HepG2 (cell line): ENCODE measurements around the gene RPL19. TPM values are rescaled to one million over a fixed set of nuclear protein-coding genes. Genes with fewer than 3 reads are reported as not detected.

Experiments used
- CBX5 ChIP-seq: sonication (generic); formaldehyde crosslinking; IDR thresholded peaks from 2 replicates; pipeline ENCODE4 v1.4.0; 2020; ENCODE audit warnings: missing genetic modification reagents, borderline replicate concordance
- DRAP1 ChIP-seq: IDR thresholded peaks from 2 replicates; pipeline ENCODE4 v1.6.1; 2016; ENCODE audit warnings: missing genetic modification reagents, missing compliant biosample characterization
- EED ChIP-seq: sonication (generic); formaldehyde crosslinking; IDR thresholded peaks from 2 replicates; pipeline ENCODE4 v1.5.0; 2020; ENCODE audit warnings: mild to moderate bottlenecking, missing genetic modification reagents
- HMGXB3 ChIP-seq: sonication (generic); formaldehyde crosslinking; IDR thresholded peaks from 2 replicates; pipeline ENCODE4 v1.4.0; 2020; ENCODE audit warnings: missing genetic modification reagents, borderline replicate concordance
- HNRNPK ChIP-seq: fragments of 200-400 bp; formaldehyde crosslinking; IDR thresholded peaks from 2 replicates; pipeline ENCODE4 v1.6.1; 2018; ENCODE audit warnings: low read length, low read depth, moderate library complexity, mild to moderate bottlenecking; ENCODE audit not compliant: poor library complexity, severe bottlenecking
- HOXA3 ChIP-seq: sonication (generic); formaldehyde crosslinking; IDR thresholded peaks from 2 replicates; pipeline ENCODE4 v1.5.0; 2020; ENCODE audit warnings: missing genetic modification reagents
- MYC ChIP-seq: sonication (generic); formaldehyde crosslinking; IDR thresholded peaks from 2 replicates; pipeline ENCODE4 v1.9.0; 2021; ENCODE audit warnings: missing genetic modification reagents, borderline replicate concordance
- NCOA2 ChIP-seq: sonication (generic); formaldehyde crosslinking; IDR thresholded peaks from 2 replicates; pipeline ENCODE4 v1.8.0; 2022; ENCODE audit warnings: inconsistent platforms
- PBX2 ChIP-seq: IDR thresholded peaks from 2 replicates; pipeline ENCODE4 v1.6.1; 2016; ENCODE audit warnings: control low read depth
- SETDB1 ChIP-seq: sonication (generic); formaldehyde crosslinking; IDR thresholded peaks from 2 replicates; pipeline ENCODE4 v1.5.1; 2020; ENCODE audit warnings: missing genetic modification reagents, mild to moderate bottlenecking, borderline replicate concordance
- SNRNP70 ChIP-seq: fragments of 200-400 bp; formaldehyde crosslinking; IDR thresholded peaks from 2 replicates; pipeline ENCODE4 v1.6.1; 2017; ENCODE audit warnings: mild to moderate bottlenecking, low read depth, low read length, moderate library complexity
- U2AF2 ChIP-seq: fragments of 200-400 bp; formaldehyde crosslinking; IDR thresholded peaks from 2 replicates; pipeline ENCODE4 v1.6.1; 2017; ENCODE audit warnings: low read depth, mild to moderate bottlenecking, low read length
- UBTF ChIP-seq: sonication (generic); formaldehyde crosslinking; IDR thresholded peaks from 2 replicates; pipeline ENCODE4 v1.4.0; 2020; ENCODE audit warnings: mild to moderate bottlenecking, missing genetic modification reagents
- ZNF260 ChIP-seq: sonication (generic); formaldehyde crosslinking; IDR thresholded peaks from 2 replicates; pipeline ENCODE4 v1.4.0; 2020; ENCODE audit warnings: missing genetic modification reagents, low read depth, mild to moderate bottlenecking, borderline replicate concordance
- ZNF33B ChIP-seq: sonication (generic); formaldehyde crosslinking; IDR thresholded peaks from 2 replicates; pipeline ENCODE4 v1.5.1; 2020; ENCODE audit warnings: mild to moderate bottlenecking, missing genetic modification reagents
- ZNF512 ChIP-seq: sonication (generic); formaldehyde crosslinking; IDR thresholded peaks from 2 replicates; pipeline ENCODE4 v1.4.0; 2020; ENCODE audit warnings: mild to moderate bottlenecking, missing genetic modification reagents
- ZNF777 ChIP-seq: sonication (generic); formaldehyde crosslinking; IDR thresholded peaks from 2 replicates; pipeline ENCODE4 v1.4.0; 2020; ENCODE audit warnings: missing genetic modification reagents
- polyA plus RNA-seq, 8 experiments: library from polyadenylated mRNA; depleted of rRNA in 3 of 8; stranded (reverse) in 7 of 8; unstranded in 1 of 8; fragments of >200 nt; fragmentation: Illumina TruSeq in 4 of 8; extraction: Trizol in 4 of 8; gene quantifications; 2 replicates each; pipeline versions ENCODE4 v1.2.1 to v1.2.3, GENCODE V29; 2011 to 2016; ENCODE audit warnings: low read depth in 4 of 8, missing spikeins in 1 of 8, mixed read lengths in 1 of 8; ENCODE audit not compliant: insufficient read depth in 1 of 8
- total RNA-seq, 5 experiments: library from RNA; depleted of rRNA; stranded (reverse); fragments of >200 nt; fragmentation: Illumina TruSeq; extraction: Trizol; gene quantifications; 2 replicates each; pipeline ENCODE4 v1.2.3, GENCODE V29; 2016; ENCODE audit warnings: low read depth in 1 of 5

Gene RPL19
- total and polyA plus RNA-seq, 2 of the 13 experiments (the other 11 are each of a cell fraction or from before 2014, with no cell fraction given) = 2,522 to 2,768 TPM

GRCh38 chr17:39239640-39240314 is 39.7 kb downstream of the RPL19 start (continued):
- TF ChIP-seq DRAP1 (CRISPR knock-in tag) (0 out of 2 replicates have a peak, but pooled peaks have one; percentile 17), ZNF33B (CRISPR knock-in tag) (0 out of 2 replicates have a peak, but pooled peaks have one; percentile 43), HMGXB3 (CRISPR knock-in tag) (0 out of 2 replicates have a peak, but pooled peaks have one; percentile 59), HNRNPK (no peak), SNRNP70 (no peak), EED (no peak), SETDB1 (no peak), ZNF260 (CRISPR knock-in tag) (no peak), U2AF2 (no peak), PBX2 (CRISPR knock-in tag) (no peak), CBX5 (CRISPR knock-in tag) (0 out of 2 replicates have a peak, but pooled peaks have one; percentile 64), HOXA3 (CRISPR knock-in tag) (no peak; the same call in 1 of the 2 replicates), MYC (CRISPR knock-in tag) (peak; percentile 30; the same call in 1 of the 2 replicates), ZNF777 (CRISPR knock-in tag) (no peak), UBTF (peak; percentile 50), NCOA2 (CRISPR knock-in tag) (no peak), ZNF512 (CRISPR knock-in tag) (no peak)
